ENCODE data around the gene FXYD6. TPM values are rescaled to one million over a fixed set of nuclear protein-coding genes. Genes with fewer than 3 reads are reported as not detected.

The FXYD6 gene
- polyA plus RNA-seq, 1 of the 3 experiments (the other 2 are of a cell fraction) = 1.4 TPM

DNA sequence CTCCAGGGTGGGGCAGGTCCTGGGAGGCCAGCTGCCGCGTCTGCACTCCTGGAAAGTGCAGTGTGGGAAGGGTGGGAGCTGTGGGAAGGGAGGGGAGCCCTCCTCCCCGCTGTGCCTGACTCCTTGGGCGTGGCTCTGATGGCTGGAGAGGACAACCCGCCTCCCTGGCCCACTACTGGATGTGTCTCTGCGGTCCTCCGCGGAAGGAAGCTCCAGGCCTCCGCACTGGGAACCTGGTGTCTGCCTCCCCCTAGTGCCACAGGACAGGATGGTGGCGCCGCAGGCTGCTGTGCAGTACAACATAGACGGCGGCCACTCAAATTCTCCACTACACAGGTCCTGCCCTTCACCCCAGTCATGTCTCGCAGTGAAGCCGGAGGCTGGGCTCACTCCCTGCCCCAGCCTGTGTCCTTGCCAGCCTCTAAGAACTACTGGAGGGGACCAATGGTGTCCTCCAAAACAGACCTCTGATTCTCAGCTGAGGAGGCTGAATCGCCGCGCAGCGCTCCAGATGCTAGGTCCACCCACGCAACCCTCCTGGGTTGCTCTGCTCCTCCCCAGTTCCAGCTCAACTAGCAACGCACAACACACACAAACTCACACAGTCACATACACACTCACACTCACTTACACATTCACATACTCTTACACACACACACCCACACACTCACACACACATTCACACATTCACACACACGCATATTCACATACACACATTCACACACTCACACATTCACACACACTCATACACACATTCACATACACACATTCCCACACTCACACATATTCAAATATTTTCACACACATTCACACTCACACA lies 67.0 kb downstream of the FXYD6 start:
- TF ChIP-seq, protein P1, sequence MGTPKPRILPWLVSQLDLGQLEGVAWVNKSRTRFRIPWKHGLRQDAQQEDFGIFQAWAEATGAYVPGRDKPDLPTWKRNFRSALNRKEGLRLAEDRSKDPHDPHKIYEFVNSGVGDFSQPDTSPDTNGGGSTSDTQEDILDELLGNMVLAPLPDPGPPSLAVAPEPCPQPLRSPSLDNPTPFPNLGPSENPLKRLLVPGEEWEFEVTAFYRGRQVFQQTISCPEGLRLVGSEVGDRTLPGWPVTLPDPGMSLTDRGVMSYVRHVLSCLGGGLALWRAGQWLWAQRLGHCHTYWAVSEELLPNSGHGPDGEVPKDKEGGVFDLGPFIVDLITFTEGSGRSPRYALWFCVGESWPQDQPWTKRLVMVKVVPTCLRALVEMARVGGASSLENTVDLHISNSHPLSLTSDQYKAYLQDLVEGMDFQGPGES (IDR thresholded peaks at IDR 0.05; ENCODE audit: low read depth, low read length) = no peak
- TF ChIP-seq, protein P2, sequence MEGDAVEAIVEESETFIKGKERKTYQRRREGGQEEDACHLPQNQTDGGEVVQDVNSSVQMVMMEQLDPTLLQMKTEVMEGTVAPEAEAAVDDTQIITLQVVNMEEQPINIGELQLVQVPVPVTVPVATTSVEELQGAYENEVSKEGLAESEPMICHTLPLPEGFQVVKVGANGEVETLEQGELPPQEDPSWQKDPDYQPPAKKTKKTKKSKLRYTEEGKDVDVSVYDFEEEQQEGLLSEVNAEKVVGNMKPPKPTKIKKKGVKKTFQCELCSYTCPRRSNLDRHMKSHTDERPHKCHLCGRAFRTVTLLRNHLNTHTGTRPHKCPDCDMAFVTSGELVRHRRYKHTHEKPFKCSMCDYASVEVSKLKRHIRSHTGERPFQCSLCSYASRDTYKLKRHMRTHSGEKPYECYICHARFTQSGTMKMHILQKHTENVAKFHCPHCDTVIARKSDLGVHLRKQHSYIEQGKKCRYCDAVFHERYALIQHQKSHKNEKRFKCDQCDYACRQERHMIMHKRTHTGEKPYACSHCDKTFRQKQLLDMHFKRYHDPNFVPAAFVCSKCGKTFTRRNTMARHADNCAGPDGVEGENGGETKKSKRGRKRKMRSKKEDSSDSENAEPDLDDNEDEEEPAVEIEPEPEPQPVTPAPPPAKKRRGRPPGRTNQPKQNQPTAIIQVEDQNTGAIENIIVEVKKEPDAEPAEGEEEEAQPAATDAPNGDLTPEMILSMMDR (IDR thresholded peaks at IDR 0.05) = peak; percentile 34
- TF ChIP-seq RAD21 (IDR thresholded peaks at IDR 0.05; ENCODE audit: low read length) (peak; percentile 91), RXRA (IDR thresholded peaks at IDR 0.05; ENCODE audit: borderline replicate concordance, low read depth) (no peak), FOSL2 (IDR thresholded peaks at IDR 0.05; ENCODE audit: borderline replicate concordance, low read depth) (no peak), SMC3 (IDR thresholded peaks at IDR 0.05; ENCODE audit: low read depth, low read length) (peak; percentile 74), FOXM1 (IDR thresholded peaks at IDR 0.05; ENCODE audit: low read depth) (no peak), EZH2phosphoT487 (IDR thresholded peaks at IDR 0.05; ENCODE audit: borderline replicate concordance, low read depth) (no peak), JUND (IDR thresholded peaks at IDR 0.05) (no peak), RCOR1 (IDR thresholded peaks at IDR 0.05; ENCODE audit: low read length) (peak; percentile 35; the same call in 1 of the 2 replicates), ELF1 (IDR thresholded peaks at IDR 0.05) (no peak), GATA2 (CRISPR knock-in tag; IDR thresholded peaks at IDR 0.05) (no peak), FOXJ3 (CRISPR knock-in tag; IDR thresholded peaks at IDR 0.05) (peak; percentile 64; the same call in 1 of the 2 replicates)
- TF ChIP-seq, protein P3, sequence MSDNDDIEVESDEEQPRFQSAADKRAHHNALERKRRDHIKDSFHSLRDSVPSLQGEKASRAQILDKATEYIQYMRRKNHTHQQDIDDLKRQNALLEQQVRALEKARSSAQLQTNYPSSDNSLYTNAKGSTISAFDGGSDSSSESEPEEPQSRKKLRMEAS (IDR thresholded peaks at IDR 0.05; ENCODE audit: low read depth) = no peak
- WGBS (ENCODE audit: low lambda C conversion rate) = 65% methylated on average over 10 of the region's 22 CpGs
- Histone ChIP-seq H3K9me3 (no peaks in the 10 kb centered on the region), H3K36me3 (replicated peaks in 1 of 2; ENCODE audit: control insufficient read depth in 1 of 2, insufficient read depth in 2 of 2, low read length in 1 of 2) (no peaks in the 10 kb centered on the region), H3K9ac (no peak overlapping the region), H3K4me1 (ENCODE audit: control insufficient read depth in 1 of 2, insufficient read depth in 2 of 2, low read depth in 1 of 2, low read length in 1 of 2) (peaks cover 0 to 7% of the 10 kb centered on the region in 2 experiments; a peak in 1 of 4 replicates), H3K27ac (ENCODE audit: low read depth in 2 of 2, low read length in 1 of 2) (no peak overlapping the region), H3F3A (replicated peaks; ENCODE audit: insufficient read depth) (no peaks in the 10 kb centered on the region), H2AFZ (ENCODE audit: low read depth) (no peak overlapping the region), H4K20me1 (ENCODE audit: insufficient read depth) (no peaks in the 10 kb centered on the region), H3K79me2 (ENCODE audit: insufficient read depth) (no peaks in the 10 kb centered on the region), H3K9me2 (no peaks in the 10 kb centered on the region), H3K4me3 (ENCODE audit: low read depth in 2 of 2, low read length in 1 of 2) (no peak overlapping the region), H3K4me2 (no peak overlapping the region; the same call in 1 of the 2 replicates), H3K27me3 (ENCODE audit: insufficient read depth) (peaks cover 12% of the 10 kb centered on the region; the same call in 1 of the 2 replicates)
- CTCF ChIA-PET = interaction anchor here (0.6 to 15.4 kb wide), 86 partner anchors 10 to 556 kb away, joined by 3 to 449 read pairs (median 4); partner anchors contain the start of genes DSCAML1 and FXYD2
- POLR2A ChIA-PET = interaction anchor here (0.8 to 1.0 kb wide), 3 partner anchors 37 to 383 kb away, joined by 3 read pairs; no protein-coding TSS in a partner anchor
- DNase-seq = peak; percentile 90
